Chondrocyte (in vitro differentiated cells): ENCODE results near the gene DECR2. TPM values are rescaled to one million over a fixed set of nuclear protein-coding genes. Genes with fewer than 3 reads are reported as not detected.
"Not testable (repeated sequence)": the region's sequence is repeated elsewhere in the genome, so short reads cannot be mapped to it uniquely, and the experiment has no call there.

ENCODE experiments used
- DNase-seq: peaks from one replicate; pipeline ENCODE4 v3.0.0; 2021; ENCODE audit warnings: mixed read lengths, low spot score
- H3K27ac Mint-ChIP-seq: one replicate; pipeline ENCODE4 v1.8.0; 2021; ENCODE audit warnings: mild to moderate bottlenecking, moderate library complexity, mixed read lengths; ENCODE audit not compliant: unreplicated experiment
- H3K27me3 Mint-ChIP-seq: 2 replicates; pipeline ENCODE4 v1.8.0; 2021; ENCODE audit warnings: low read depth, mixed read lengths
- H3K36me3 Mint-ChIP-seq: 2 replicates; pipeline ENCODE4 v1.8.0; 2021; ENCODE audit warnings: low read depth, mixed read lengths
- H3K4me1 Mint-ChIP-seq: 2 replicates; pipeline ENCODE4 v1.8.0; 2021; ENCODE audit warnings: low read depth, mild to moderate bottlenecking, mixed read lengths
- H3K4me3 Mint-ChIP-seq: one replicate; pipeline ENCODE4 v1.8.0; 2021; ENCODE audit warnings: mild to moderate bottlenecking, moderate library complexity, mixed read lengths; ENCODE audit not compliant: unreplicated experiment
- H3K9me3 Mint-ChIP-seq: 2 replicates; pipeline ENCODE4 v1.8.0; 2021; ENCODE audit warnings: low read depth, mixed read lengths
- total RNA-seq: library from RNA; stranded (reverse); gene quantifications from 3 replicates; pipeline ENCODE4 v1.2.1, GENCODE V29; 2021
- TF ChIP-seq, protein P1 (sequence below): fragments of 200-600 bp; sonication (generic); IDR thresholded peaks from 2 replicates; pipeline ENCODE4 v1.5.0; 2021; ENCODE audit warnings: antibody characterized with exemption, mild to moderate bottlenecking, moderate library complexity

The DECR2 gene
- total RNA-seq, 1 donor from 2014 or later = 25.1 TPM

DNA sequence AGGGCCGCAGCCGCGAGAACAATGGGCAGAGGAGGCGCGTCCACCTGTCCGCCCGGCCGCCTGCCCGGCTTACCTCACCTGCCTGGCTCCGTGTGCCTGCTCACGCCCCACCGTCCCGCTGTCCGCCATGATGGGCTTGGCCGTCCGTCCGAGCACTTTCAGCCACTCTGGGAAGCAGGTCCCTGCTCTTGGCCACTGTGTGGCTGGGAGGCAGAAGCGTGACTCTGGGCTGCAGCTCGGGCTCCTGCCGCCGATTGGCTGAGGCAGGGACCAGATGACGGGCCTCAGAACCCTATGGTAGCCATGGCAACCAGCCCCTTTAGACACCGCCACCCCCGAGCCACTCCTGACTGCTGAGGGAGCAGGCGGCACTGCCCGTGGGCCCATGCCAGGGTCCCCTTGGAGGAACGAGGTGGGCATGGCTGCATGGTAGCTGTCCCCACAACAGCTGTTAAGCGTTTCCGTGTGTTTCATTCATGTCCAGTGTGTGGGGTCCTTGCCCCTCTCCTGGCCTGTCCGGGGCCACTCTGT is 40.3 kb upstream of the DECR2 start:
- TF ChIP-seq, protein P1, sequence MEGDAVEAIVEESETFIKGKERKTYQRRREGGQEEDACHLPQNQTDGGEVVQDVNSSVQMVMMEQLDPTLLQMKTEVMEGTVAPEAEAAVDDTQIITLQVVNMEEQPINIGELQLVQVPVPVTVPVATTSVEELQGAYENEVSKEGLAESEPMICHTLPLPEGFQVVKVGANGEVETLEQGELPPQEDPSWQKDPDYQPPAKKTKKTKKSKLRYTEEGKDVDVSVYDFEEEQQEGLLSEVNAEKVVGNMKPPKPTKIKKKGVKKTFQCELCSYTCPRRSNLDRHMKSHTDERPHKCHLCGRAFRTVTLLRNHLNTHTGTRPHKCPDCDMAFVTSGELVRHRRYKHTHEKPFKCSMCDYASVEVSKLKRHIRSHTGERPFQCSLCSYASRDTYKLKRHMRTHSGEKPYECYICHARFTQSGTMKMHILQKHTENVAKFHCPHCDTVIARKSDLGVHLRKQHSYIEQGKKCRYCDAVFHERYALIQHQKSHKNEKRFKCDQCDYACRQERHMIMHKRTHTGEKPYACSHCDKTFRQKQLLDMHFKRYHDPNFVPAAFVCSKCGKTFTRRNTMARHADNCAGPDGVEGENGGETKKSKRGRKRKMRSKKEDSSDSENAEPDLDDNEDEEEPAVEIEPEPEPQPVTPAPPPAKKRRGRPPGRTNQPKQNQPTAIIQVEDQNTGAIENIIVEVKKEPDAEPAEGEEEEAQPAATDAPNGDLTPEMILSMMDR = no peak
- H3K4me1 Mint-ChIP-seq = peaks cover 4% of the 10 kb centered on the region
- H3K9me3 Mint-ChIP-seq = no peaks in the 10 kb centered on the region
- no peaks in the 10 kb centered on the region for H3K36me3 Mint-ChIP-seq
- no peak overlapping the region for H3K27ac Mint-ChIP-seq
- no peak for DNase-seq
- H3K4me3 Mint-ChIP-seq = no peak overlapping the region
- H3K27me3 Mint-ChIP-seq = no peaks in the 10 kb centered on the region

DNA sequence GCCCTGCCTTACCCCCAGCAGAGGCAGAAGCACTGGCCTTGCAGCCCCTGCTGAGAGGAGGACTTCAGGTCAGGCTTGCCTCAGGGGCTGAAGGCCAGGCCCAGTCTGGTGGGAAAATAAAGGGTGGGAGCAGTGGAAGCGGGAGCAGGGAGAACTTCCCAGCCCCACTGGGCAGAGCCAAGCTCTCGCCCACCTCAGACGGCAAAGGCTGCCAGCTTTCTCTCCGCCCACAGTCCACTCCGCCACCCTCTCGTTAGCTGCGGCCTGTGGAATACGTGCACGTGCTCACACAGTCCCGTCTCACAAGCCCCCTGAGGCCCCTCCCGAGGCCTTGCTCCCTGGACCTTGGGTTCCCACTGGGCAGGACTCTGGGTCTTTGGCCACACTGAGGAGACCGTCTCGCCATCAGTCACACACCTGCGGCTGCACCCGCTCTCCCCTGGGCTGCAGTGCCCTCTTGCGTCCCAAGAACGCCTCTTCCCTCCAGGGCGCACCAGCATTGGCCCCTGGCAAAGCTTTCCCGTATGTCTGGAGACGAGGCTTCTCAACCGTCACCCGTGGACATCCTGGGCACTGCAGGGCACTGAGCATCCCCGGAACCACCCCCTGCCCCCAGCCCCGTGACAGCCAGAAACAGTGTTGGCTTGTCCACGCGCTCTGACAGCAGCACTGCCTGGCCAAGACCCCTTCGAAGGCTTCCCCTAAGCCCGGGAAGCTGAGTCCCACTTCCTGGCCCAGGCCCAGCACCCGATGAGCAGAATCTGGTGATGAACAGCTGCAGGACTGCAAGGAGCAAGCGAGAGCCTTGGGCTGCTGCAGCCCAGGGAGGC is 39.6 kb upstream of the DECR2 start:
- Mint-ChIP-seq H3K27me3 (no peaks in the 10 kb centered on the region), H3K4me3 (no peak overlapping the region), H3K4me1 (peaks cover 4% of the 10 kb centered on the region), H3K36me3 (peaks cover 2% of the 10 kb centered on the region), H3K27ac (no peak overlapping the region), H3K9me3 (no peaks in the 10 kb centered on the region)
- no peak for DNase-seq
- TF ChIP-seq, protein P1 = peak; percentile 86

DNA sequence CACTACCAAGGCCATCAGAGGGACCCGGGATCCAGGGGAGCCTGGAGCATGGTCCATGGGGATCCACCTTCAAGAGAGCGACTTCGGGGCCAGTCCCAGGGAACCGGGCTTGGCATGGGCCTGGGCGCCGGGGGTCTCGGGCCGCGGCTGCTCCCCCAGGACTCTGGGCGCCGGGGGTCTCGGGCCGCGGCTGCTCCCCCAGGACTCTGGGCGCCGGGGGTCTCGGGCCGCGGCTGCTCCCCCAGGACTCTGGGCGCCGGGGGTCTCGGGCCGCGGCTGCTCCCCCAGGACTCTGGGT is 39.0 kb upstream of the DECR2 start:
- not testable (repeated sequence) for H3K4me3 Mint-ChIP-seq, H3K36me3 Mint-ChIP-seq, DNase-seq, H3K9me3 Mint-ChIP-seq, H3K27me3 Mint-ChIP-seq, H3K27ac Mint-ChIP-seq, H3K4me1 Mint-ChIP-seq

DNA sequence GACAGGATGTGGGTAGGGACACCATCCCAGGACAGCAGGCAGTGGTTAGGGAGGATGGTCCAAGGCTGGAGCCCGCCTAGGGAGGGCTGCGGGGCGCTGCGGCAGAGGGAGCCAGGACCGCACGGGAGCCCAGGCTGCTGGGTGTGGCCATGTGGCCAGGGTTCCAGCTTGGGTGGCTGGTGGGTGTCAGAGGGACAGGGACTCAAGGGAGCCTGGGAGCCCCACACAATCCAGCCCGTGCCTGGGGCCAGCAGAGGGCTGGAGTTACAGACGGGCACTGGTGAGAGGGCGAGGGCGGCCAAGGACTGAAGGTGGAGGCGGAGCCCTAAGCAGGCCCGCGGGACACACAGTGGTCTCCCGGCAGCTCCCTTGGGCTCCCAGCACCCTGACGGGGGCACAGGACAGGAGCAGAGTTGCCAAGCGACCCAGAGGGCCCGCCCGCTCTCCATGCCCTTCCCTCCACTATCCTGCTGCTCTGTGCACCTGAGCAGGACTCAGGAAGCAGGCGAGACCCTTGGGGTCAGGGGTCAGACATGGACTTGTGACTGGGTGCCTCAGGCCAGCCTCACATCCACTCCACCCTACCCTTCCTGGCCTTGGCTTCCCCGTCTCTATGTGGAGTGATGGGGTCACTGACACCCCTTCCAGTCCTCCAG is 38.4 kb upstream of the DECR2 start:
- H3K4me3 Mint-ChIP-seq = no peak overlapping the region
- TF ChIP-seq, protein P1 = no peak
- H3K36me3 Mint-ChIP-seq = peaks cover 5% of the 10 kb centered on the region
- H3K27ac Mint-ChIP-seq = no peak overlapping the region
- H3K9me3 Mint-ChIP-seq = no peaks in the 10 kb centered on the region
- peak; percentile 92 for DNase-seq
- H3K27me3 Mint-ChIP-seq = no peaks in the 10 kb centered on the region
- H3K4me1 Mint-ChIP-seq = peaks cover 4% of the 10 kb centered on the region

DNA sequence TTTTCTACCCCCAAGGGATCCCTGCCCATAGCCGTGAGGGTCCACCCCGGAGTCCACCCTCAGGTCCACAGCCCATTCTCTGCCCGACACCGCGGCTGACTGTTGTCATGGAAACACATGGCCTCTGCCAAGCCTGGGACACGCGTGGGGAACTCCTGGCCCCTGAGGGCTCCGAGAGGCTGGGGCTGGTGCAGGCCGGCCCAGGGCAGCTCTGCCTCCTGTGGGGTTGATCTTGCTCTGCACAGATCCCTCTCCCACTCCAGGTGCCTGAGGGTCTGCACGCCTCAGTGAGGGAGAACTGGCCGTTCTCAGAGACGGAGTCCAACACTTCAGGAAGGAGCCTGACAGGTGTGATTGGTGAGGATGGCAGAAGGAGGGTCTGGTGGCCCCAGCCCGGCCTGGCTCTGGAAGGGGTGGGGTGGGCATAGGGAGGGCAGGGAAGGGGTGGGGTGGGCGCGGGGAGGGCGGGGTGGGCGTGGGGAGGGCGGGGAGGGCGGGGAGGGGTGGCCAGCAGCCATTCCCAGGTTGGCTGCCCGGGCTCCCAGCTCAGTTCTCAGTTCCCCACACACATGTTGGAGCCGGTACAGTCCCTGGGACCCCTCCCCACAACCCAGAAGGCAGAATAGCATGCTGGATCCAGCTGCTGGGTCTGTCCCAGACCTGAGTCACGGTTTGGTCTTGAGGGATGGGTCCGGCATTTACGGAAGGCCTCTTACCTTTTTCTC is 37.8 kb upstream of the DECR2 start:
- Mint-ChIP-seq H3K4me3 (no peak overlapping the region), H3K4me1 (peaks cover 4% of the 10 kb centered on the region), H3K27me3 (no peaks in the 10 kb centered on the region), H3K9me3 (no peaks in the 10 kb centered on the region), H3K36me3 (peaks cover 5% of the 10 kb centered on the region), H3K27ac (no peak overlapping the region)
- DNase-seq = peak; percentile 86
- TF ChIP-seq, protein P1 = no peak
